HCEC 1CT (cell line): Measurements from ENCODE around the gene ACTL8.

ENCODE experiments used
- DNase-seq: peaks from one replicate; pipeline ENCODE4 v3.0.0-alpha.2; 2017

ACTL8 gene

DNA sequence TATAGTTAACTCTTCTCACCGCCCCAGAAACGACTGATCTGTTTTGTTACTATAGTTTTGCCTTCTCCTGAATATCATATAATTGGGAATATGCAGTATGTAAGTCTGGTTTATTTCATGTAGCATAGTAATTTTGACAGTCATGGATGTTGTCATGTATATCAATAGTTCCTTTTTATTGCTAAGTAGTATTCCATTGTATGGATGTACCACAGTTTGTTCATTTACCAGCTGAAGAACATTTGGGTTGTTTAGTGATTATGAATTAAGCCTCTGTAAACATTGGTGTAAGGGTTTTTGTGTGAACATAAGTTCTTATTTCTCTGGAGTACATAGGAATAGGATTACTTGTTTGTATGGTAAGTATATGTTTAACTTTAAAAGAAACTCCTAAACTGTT lies 55.5 kb downstream of the ACTL8 start:
- DNase-seq: no peak

DNA sequence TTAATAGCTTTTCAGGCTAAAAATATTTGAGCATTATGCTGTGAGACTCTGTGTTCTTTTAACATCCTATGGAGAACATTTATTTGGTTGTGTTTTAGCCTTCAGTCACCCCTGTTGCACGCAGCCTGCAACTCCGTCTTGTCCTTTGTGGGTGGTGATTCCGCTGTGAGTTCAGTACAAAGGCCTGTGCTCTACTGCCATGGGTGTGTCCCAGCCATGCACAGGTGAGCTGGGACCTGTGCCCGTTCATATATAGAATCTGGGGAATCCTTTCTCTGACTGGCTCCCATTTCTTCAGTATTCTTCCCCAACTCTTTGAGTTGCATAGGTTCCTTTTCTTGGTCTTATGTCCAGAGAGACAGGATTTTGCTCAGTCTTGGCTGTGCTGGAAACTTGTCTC lies 61.4 kb downstream of the ACTL8 start:
- no peak for DNase-seq

DNA sequence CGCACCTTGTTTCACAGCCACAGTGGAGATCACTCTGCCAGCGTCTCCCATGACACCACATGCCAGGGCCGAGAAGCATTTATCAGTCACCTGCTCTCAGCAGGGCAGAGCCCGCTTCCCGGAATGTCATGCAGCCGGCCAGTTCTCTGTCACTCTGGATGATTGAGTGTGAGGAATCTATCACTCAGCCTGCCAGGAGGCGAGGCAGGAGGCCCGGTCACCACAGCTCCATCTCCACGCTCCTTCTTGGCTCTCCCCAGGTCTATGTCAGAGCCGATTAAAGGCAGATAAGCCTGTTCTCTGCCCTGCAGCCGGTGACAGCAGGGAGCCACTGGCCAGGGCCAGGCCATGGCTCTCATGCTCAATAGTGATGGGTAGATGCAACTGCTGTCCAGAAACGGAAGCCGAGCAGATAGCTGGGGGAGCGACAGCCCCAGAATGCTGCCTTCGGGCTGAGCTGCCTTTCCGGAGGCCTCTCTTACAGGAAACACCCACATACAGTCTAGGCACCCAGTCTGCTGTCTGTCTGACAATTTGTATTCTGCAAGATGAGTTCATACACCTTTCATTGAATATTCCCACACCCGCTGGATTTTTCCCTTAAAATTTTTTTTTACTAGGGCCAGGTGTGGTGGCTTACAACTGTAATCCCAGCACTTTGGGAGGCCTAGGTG lies 64.1 kb downstream of the ACTL8 start:
- DNase-seq: no peak

DNA sequence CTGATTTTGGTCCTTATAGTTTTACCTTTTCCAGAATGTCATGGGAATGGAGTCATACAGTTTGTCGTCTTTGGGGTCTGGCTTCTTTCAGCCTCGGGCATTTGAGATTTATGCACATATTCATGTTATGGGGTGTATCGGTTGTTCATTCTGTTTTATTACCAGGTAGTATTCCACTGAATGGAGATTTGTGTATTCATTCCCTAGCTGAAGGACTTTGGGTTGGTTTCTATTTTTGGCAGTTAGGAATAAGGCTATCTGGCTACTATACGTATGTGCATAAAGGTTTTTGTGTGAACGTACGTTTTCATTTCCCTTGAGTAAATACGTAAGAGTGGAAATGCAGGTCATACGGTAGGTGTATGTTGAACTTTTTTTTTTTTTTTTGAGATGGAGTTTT lies 65.1 kb downstream of the ACTL8 start:
- DNase-seq: no peak

DNA sequence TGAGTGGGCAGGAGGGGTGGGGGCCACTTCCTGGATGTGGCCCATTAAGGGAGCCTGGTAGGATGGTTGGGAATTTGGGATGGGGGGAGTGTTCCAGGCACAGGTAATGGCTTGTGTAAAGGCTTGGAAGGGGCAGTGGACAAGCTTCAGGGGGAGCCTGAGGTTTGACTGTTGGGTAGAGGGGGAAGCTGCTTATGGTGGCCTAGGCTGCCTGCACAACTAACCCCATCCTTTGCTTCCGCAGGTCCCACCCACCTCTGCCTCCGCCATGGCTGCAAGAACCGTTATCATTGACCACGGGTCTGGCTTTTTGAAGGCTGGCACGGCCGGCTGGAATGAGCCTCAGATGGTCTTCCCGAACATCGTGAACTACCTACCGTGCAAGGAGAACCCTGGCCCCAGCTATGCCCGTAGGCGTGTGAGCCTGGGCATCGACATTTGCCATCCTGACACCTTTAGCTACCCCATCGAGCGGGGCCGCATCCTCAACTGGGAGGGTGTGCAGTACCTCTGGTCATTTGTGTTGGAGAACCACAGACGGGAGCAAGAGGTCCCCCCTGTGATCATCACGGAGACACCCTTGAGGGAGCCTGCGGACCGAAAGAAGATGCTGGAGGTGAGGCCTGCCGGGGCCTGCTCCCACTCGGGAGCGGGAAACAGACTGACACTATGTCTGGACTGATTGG lies 67.8 kb downstream of the ACTL8 start:
- DNase-seq: no peak

DNA sequence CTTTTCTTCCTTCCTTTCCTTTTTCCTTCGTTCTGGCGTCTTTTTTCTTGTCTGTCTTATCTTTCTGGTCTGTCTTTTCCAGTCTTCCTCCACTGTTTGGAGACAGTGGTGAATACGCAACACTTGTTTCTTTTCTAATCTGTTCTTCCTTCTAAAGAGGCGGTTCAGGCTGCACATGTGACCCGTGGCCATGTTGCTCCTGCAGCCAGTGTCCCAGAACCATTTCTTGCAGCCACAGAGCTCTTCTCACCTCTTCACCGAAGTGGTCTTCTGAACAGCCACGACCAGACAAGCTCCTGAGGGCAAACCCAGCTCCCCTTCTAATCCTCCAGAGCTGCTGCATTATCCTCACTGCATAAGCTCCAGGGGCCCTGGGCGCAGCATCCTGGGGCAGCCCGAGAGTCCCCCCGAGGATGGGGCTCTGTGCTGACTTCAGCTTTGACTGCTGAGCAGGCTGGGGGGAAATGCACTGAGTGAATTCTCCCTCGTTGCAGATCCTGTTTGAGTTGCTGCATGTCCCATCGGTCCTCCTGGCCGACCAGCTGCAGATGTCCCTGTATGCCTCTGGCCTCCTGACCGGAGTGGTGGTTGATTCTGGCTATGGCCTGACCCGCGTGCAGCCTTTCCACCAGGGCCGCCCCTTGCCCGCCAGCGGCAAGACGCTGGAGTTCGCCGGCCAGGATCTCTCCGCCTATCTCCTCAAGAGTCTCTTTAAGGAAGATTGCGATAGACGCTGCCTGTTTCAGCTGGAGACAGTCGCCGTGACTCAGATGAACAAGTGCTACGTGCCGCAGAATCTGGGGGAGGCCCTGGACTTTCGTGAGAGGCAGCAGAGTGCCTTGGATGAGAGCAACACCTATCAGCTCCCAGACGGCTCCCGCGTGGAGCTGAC lies 70.4 kb downstream of the ACTL8 start:
- DNase-seq: no peak

DNA sequence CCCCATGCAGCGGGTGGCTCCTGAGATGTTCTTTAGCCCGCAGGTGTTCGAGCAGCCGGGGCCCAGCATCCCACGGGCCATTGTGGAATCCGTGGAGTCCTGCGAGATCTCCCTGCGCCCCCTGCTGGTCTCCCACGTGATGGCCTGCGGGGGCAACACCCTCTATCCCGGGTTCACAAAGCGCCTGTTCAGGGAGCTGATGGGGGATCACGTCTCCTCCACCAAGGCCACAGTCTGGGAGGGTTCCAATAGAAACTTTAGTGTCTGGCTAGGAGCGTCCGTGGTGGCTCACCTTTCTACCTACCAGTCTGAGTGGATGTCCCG lies 71.0 kb downstream of the ACTL8 start:
- DNase-seq: peak; percentile 25

DNA sequence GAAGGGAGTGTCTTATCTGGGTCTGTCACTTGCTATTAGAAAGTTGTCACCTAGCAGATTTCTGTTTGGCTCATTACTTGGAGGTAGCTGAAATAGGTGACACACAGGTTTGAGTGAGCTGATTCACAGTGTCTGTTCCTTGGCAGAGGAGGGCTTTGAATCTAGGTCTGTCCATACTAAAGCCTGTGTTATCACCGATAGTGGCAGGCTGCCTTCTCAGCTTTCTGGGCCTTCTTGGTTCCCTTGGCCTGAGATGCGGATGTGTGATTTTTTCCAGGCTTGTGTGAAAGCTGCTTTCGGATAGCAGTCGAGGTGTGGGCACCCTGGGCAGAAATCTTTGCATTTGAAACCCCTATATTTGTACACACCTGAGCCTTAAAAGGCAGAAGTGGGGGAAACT lies 73.9 kb downstream of the ACTL8 start:
- DNase-seq: no peak

DNA sequence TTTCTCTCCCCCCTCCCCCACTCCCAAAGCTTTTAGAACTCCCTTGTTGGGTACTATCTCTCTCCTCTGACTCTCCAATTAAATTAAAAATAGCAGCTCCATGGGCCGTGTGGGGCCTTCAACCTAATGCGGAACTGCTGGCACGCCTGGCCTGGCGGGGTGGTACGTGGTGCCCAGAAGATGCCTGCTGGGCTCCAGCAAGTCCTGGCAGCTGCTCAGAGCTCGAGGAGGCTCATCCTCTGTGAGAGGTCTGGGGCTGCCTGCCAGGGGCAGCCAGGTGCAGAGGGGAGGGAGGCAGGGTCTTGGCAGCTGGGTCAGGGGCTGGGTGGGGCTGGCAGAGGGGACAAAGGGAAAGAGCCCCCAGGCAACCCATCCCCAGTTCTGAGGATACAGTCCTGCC lies 74.4 kb downstream of the ACTL8 start:
- DNase-seq: no peak

DNA sequence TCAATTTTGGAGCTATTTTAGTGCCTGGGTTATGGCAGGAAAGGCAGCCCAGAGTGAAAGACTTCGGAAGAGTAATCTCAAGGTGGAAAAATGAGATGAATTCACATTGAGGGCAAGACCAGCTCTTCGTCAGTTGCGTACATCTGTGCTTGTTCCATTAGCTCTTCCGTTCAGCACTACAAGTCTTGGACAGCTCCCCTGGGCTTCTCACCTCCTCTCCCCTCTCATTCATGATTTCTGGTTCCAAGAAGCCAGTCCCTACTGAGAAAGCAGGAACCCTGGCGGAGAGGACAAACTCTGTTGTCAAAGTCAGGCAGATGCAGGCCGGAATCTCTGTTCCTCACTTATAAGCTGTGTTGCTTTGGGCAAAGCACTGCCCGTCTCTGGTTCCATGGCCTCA lies 76.5 kb downstream of the ACTL8 start:
- peak; percentile 24 for DNase-seq

DNA sequence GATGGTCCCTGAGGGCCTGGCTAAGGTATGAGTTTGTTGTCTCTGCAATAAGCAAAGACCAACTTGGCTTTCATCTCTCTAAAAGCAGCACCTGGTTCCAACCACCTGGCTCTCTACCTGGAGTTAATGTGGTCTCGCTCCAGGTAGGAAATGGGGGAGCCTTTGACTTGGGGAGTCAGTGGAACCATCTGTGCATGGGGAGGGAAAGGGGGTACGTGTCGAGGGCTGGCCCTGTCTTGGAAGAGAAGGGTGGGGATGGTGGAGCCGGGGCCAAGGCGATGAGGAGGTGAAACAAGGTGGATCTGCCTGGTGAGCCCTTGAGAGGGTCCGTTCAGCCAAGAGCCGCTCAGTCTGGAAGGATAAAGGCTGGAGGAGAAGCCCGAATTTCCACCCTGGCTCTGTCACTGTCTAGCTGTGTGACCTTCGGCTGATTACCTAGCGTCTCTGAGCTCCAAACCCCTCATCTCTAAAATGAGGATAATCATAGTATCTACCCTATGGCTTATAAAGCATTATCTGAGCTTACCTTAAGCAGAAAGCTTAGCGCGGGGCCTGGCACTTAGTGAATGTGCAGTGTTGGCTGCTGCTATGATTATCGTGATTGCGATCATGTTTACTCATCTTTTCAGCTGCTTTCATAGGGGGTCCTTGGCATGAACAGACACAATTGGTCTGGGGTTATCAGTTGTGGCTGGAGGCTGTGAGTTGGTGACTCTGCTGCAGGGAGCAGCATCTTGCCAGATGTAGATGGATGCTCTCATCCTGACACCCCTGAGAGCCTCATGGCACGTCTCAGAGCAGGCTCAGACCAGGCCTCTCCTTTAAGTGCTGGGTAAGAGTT lies 78.7 kb downstream of the ACTL8 start:
- DNase-seq: no peak

DNA sequence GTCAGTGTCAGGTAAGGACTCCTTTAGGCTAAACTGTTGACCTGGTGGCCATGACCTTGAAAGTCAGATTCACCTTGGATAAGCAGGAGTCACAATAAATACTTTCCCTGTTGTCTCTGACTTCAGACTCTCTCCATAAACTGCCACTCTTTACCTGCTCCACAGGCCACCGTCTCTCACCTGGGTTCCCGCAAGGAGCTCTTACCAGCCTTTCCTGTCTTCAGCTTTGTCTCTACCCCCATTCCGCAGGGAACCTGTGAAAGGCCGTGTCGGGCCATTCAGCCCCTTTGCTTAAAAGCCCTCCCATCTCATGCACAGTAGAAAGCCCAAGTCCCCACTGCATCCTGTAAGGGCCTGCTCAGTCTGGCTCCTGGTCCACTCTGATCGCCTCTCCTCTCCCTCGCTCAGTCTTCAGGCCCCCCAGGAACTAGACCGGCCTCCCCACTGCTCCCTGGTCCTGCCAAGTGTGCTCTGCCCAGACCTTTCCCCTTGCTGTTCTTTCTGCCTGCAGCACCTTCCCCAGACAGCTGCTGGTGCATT lies 79.5 kb downstream of the ACTL8 start:
- DNase-seq: no peak

DNA sequence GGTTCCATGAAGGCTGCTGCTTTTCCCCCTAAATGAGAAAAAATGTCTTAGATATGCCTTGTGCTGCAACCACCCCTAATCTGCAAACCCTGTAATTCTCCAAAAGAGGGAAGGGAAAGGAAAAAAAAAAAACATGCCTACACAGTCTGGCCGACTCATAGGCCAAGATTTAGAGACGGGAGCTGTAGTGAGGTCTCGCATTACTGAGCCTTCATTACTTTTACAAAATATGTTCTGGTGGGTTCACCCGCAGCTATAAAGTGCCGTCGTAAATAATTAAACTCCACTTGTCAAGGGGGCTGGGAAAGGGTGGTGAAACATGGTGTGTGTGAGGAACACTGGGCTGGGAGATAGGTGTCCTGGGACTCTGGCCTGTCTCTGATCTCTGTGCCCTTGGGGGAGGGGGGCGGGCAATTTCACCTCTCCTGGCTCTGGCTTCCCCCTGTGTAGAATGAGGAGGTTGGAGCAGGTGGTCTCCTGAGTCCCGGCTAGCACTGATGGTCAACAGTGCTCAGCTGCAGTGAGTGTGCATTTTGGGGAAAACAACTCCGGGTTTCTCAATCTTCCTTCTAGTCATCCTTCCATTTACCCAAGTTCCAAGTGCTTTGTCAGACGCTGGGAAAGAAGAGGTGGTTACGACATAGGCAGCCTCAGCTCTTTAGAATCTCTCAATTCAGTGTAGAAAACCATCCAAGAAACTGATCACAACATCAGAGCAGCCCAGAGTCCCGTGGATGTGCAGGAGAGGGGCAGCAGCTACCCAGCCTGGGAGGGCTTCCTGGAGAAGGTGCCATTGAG lies 82.3 kb downstream of the ACTL8 start:
- DNase-seq: peak; percentile 28

DNA sequence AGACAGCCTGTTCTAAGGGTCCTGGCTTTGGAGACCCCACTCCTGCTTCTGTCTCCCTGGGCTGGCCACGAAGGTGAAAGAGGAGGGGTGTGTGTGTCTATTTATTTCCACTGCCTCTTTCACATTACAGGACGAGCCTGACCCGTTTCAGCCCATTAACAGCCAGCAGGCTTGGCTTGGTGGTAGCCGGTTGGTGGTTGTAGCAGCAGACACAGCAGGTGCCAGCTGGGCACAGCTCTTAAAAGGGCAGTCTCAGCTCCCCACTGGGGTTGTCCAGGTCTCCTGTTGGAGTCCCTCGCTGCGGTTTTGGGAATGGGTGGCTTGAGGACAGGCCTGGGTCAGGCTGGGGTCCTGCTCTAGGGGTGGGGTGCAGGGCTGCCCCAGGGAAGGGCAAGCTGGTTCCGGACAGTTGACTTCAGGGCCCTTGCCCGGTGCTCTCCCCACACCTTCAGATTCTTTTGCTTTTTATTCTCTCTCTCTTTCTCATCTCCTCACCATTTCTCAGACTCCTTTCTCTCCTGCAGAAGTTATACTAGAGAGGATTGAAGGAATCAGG lies 84.6 kb downstream of the ACTL8 start:
- no peak for DNase-seq

DNA sequence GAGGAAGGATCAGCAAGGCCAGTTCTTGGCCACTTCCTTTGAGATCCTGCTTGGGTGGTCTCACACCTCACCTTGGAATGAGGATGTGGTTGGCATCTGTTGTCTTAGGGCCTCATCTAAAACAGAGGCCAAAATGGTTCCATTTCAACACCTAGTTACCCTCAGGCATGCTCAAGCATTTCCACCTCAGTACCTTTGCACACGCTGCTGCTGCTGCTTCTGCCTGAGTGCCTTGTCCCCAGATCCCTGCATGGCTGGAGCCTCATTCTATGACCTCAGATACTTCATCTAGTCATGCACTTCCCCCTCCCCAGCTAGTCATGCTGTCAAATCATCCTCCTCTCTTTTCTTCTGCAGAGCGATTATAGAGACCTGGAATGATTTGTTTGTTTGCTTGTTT lies 86.8 kb downstream of the ACTL8 start:
- no peak for DNase-seq

DNA sequence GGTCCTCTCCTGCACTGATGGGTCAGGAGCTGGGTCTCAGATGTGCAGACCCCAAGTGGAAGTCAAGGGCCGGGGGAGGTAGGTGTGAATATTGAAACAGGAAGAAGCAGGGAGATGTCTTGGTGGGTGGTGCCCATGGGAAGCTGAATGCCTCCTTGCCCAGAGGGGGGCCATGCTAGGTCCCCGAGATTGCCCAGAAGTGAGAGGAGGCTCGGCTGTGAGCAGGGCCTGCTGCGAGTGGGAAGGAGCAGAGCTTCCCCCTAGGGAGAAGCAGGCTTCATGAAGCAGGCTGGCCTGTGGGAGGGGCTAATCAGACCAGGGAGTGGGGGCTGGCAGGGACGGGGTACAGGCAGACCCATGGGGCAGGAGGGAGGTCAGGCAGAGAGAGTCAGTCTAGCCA lies 87.6 kb downstream of the ACTL8 start:
- DNase-seq: no peak

DNA sequence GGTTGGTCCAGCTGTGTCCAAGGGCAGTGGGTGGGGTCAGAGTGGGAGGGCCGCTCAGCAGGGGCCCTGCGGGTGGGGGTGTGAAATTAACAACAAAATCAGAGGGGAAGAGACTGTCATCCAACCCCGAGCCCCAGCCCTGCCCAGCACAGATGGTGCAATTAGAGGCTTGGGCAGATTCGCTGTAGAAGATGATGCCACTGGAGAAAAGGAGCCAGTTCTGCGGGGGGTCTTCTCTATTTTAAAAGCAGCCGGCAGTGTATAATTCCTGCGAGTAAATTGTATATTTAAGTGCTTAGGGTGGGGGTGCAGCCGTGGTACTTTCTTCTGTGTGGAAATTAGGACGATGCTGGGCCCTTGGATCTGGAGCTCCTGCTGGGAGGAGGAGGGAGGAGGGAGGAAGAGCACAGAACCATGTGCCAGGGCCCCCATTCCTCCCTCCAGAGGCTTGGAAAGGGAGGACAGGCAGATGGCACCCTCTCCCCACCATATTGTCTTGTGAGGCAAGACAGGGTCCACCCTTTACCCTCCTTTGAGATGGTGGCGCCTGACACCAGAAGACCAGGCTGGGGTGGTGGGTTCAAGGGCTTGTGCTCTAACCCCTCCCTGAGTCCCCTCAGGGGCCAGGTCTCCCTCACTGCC lies 89.2 kb downstream of the ACTL8 start:
- DNase-seq: no peak

DNA sequence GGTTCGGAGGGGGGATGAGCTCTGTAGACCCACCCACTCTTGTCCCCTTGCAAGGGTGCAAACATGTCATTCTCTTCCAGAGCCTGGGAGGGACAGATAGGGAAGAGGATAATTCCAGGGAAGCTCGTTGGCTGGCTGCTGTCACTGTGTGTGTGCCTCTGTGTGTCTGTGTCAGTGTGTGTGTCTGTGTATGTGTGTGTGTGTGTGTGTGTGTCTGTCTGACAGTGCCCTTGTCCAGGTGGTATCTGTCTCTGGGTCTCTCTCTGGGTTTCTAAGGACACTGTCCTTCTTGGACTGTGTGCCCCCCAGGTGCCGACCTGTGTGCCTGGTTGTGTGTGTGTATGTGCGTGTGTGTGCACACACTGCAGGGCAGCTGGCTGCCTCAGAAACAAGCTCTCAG lies 90.5 kb downstream of the ACTL8 start:
- no peak for DNase-seq

DNA sequence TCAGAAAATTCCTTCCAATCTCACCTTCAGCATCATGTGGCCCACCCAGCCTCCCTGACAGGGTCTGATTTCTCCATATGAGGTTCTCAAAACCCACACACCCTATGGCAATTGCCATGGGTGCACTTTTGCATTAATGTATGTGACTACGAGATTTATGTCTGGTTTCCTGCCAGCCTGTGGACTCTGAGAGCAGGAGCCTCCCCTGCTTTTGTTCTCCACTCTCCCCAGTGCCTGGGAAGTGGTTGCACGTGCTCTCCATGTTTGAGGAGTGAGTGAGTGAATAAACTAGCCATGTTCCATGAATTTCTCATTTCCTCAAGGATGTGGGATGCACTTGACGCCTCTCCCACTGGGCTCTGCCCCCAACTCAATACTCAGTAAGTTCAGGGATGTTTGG lies 91.2 kb downstream of the ACTL8 start:
- no peak for DNase-seq

DNA sequence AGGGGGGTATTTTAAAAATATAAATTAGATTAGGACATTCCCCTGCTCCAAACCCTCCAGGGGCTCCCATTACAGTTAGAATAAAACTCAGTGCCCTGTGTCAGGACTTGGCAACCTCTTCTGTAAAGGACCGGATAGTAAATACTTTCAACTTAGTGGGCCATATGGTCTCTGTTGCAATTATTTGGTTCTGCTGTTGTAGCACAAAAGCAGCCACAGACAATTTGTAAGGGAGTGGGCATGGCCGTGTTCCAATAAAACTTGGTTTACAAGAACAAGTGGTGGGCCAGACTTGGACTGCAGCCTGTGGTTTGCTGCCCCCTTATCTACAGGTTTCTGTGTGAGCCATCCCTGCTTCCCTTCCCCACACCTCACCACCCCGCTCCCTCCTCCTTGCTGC lies 92.0 kb downstream of the ACTL8 start:
- no peak for DNase-seq

DNA sequence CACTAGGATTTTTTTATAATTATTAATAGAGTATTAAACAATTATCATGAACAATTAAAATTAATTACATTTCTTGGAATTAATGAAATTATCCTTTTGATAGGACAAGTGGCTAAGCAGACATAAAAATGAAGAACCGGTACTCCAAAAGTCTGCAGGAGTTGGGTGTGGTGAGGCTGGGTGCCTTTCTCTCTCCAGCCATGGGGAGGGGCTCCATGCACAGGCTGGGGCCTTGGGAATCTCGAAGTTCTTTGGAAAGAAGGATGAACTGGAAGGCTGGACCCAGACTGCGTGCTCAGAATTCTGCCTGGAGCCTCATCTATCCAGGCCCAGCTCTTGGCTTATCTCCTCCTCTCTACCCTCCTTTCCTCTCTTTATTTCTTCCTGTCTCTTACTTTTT lies 94.1 kb downstream of the ACTL8 start:
- no peak for DNase-seq
